HepG2 (cell line): ENCODE measurements around the gene CNOT1. TPM values are rescaled to one million over a fixed set of nuclear protein-coding genes. Genes with fewer than 3 reads are reported as not detected.
A peak's percentile ranks its signal among the peaks of the same experiment; 100 is the strongest.

Source experiments
- ARID2 ChIP-seq: sonication (generic); formaldehyde crosslinking; IDR thresholded peaks from 2 replicates; pipeline ENCODE4 v1.8.1; 2022; ENCODE audit warnings: mild to moderate bottlenecking, missing genetic modification reagents, borderline replicate concordance
- CCAR2 ChIP-seq: fragments of 200-400 bp; formaldehyde crosslinking; optimal IDR thresholded peaks from 2 replicates; pipeline ENCODE3; 2018; ENCODE audit warnings: low read depth, mild to moderate bottlenecking, low read length, moderate library complexity
- CREB1 ChIP-seq, 2 experiments: fragments of 450-650 bp in 1 of 2; IDR thresholded peaks; 2 replicates each; pipeline ENCODE4 v1.6.1; 2016 to 2017; ENCODE audit warnings: control low read depth in 1 of 2, mild to moderate bottlenecking in 1 of 2, missing compliant biosample characterization in 1 of 2, missing genetic modification characterization in 1 of 2
- KAT8 ChIP-seq: IDR thresholded peaks from 2 replicates; pipeline ENCODE4 v1.6.1; 2016; ENCODE audit warnings: missing genetic modification reagents, missing compliant biosample characterization
- KIAA2018 ChIP-seq: sonication (generic); formaldehyde crosslinking; IDR thresholded peaks from 2 replicates; pipeline ENCODE4 v1.5.0; 2020; ENCODE audit warnings: mild to moderate bottlenecking, missing genetic modification reagents, borderline replicate concordance
- MAZ ChIP-seq, 2 experiments: sonication (generic) in 1 of 2; formaldehyde crosslinking in 1 of 2; IDR thresholded peaks; 2 replicates each; pipeline versions ENCODE4 v1.5.0 to v1.6.1; 2012 to 2020; ENCODE audit warnings: low read depth in 2 of 2, mild to moderate bottlenecking in 2 of 2, borderline replicate concordance in 1 of 2, improper control_type of control experiment in 1 of 2, low read length in 1 of 2, missing genetic modification reagents in 1 of 2, moderate library complexity in 1 of 2
- MXD4 ChIP-seq: IDR thresholded peaks from 2 replicates; pipeline ENCODE4 v1.6.1; 2016; ENCODE audit warnings: mild to moderate bottlenecking, missing biosample characterization, missing genetic modification reagents
- NAIF1 ChIP-seq: sonication (generic); formaldehyde crosslinking; IDR thresholded peaks from 2 replicates; pipeline ENCODE4 v1.5.0; 2020; ENCODE audit warnings: mild to moderate bottlenecking, missing genetic modification reagents, borderline replicate concordance
- PLRG1 ChIP-seq: fragments of 450-650 bp; conservative IDR thresholded peaks from 2 replicates; pipeline ENCODE4 v1.6.1; 2016
- RAD21 ChIP-seq: fragments of 450-650 bp; formaldehyde crosslinking; IDR thresholded peaks from 2 replicates; pipeline ENCODE4 v1.5.0; 2020; ENCODE audit warnings: mild to moderate bottlenecking
- RCOR2 ChIP-seq: IDR thresholded peaks from 2 replicates; pipeline ENCODE4 v1.6.1; 2016; ENCODE audit warnings: missing biosample characterization, missing genetic modification reagents
- TCF12 ChIP-seq, 2 experiments: fragments of 450-650 bp in 1 of 2; sonication (generic) in 1 of 2; formaldehyde crosslinking in 1 of 2; IDR thresholded peaks; 2 replicates each; pipeline versions ENCODE4 v1.6.1 to v1.8.0; 2017 to 2022; ENCODE audit warnings: antibody characterized with exemption in 1 of 2, mild to moderate bottlenecking in 1 of 2, missing genetic modification reagents in 1 of 2, moderate library complexity in 1 of 2
- TIGD3 ChIP-seq: sonication (generic); formaldehyde crosslinking; IDR thresholded peaks from 2 replicates; pipeline ENCODE4 v1.5.1; 2020; ENCODE audit warnings: mild to moderate bottlenecking, missing genetic modification reagents, borderline replicate concordance
- ZBTB20 ChIP-seq: sonication (generic); formaldehyde crosslinking; IDR thresholded peaks from 2 replicates; pipeline ENCODE4 v1.8.1; 2023; ENCODE audit warnings: missing genetic modification reagents, low read depth, mild to moderate bottlenecking, borderline replicate concordance
- ZFP36L2 ChIP-seq: sonication (generic); formaldehyde crosslinking; IDR thresholded peaks from 2 replicates; pipeline ENCODE4 v1.4.0; 2020; ENCODE audit warnings: missing genetic modification reagents
- ZNF703 ChIP-seq: sonication (generic); formaldehyde crosslinking; IDR thresholded peaks from 2 replicates; pipeline ENCODE4 v1.5.1; 2020; ENCODE audit warnings: missing genetic modification reagents, mild to moderate bottlenecking, moderate library complexity, borderline replicate concordance
- polyA plus RNA-seq, 8 experiments: library from polyadenylated mRNA; depleted of rRNA in 3 of 8; stranded (reverse) in 7 of 8; unstranded in 1 of 8; fragments of >200 nt; fragmentation: Illumina TruSeq in 4 of 8; extraction: Trizol in 4 of 8; gene quantifications; 2 replicates each; pipeline versions ENCODE4 v1.2.1 to v1.2.3, GENCODE V29; 2011 to 2016; ENCODE audit warnings: low read depth in 4 of 8, missing spikeins in 1 of 8, mixed read lengths in 1 of 8; ENCODE audit not compliant: insufficient read depth in 1 of 8
- total RNA-seq, 5 experiments: library from RNA; depleted of rRNA; stranded (reverse); fragments of >200 nt; fragmentation: Illumina TruSeq; extraction: Trizol; gene quantifications; 2 replicates each; pipeline ENCODE4 v1.2.3, GENCODE V29; 2016; ENCODE audit warnings: low read depth in 1 of 5
- TF ChIP-seq, protein P1 (sequence below): IDR thresholded peaks from 2 replicates; pipeline ENCODE4 v1.6.1; 2012; ENCODE audit warnings: inconsistent platforms
- TF ChIP-seq, protein P2 (sequence below): sonication (generic); formaldehyde crosslinking; IDR thresholded peaks from 2 replicates; pipeline ENCODE4 v1.8.1; 2023; ENCODE audit warnings: missing genetic modification reagents, mild to moderate bottlenecking, borderline replicate concordance

The CNOT1 gene
- total and polyA plus RNA-seq, 2 of the 13 experiments (the other 11 are each of a cell fraction or from before 2014, with no cell fraction given) = 188 to 232 TPM

DNA sequence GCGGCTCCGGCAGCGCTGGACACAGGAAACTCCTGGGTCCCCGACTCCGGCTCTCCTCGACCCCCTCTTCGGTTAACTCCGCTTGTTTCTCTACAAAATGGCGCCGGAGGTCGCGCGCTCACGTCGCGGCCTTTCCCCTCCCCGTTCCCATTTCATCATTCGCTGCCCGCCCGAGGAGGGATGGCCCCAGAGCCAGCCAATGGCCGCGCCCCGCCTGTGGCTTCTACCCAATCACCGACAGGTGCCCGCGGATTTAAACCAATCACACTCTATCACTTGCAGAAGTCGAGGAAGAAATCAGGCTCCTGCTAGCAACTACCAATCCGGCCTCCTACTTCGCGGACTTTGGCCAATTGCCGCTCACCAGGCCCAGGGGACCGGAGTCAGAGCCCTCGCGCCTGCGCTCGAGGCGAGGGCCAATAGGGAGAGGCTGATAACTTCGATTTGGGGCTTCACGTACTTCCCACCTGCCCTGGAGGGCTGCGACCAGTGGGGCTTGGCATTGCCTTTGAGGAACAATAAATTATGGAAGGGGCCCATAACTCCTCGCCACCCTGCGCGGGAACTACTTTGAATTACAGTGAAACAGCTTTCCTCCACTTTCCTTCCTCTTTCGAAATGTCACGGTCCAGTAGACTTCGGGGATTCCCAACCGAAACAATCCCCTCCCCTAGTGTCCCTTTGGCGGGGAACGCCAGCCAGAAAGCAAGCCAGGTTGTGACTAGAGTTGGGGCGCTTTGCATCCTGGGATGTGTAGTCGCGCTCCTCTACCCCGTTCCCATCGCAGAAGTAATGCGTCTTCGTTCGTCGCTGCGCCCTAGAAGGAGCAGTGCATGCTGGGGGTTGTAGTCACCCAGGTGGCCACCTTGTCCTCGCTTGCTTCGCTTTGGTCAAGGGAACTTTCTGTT is at the start of gene CNOT1 (continued):
- peak; percentile 57; the same call in 1 of the 2 replicates for TF ChIP-seq TIGD3 (CRISPR knock-in tag)
- no peak for TF ChIP-seq ZFP36L2 (CRISPR knock-in tag)
- TF ChIP-seq CCAR2 = no peak
- no peak for TF ChIP-seq PLRG1
- peak; percentile 90 for TF ChIP-seq ZBTB20 (CRISPR knock-in tag)
- TF ChIP-seq KAT8 = peak; percentile 92
- TF ChIP-seq KIAA2018 (CRISPR knock-in tag) = no peak
- TF ChIP-seq, protein P1, sequence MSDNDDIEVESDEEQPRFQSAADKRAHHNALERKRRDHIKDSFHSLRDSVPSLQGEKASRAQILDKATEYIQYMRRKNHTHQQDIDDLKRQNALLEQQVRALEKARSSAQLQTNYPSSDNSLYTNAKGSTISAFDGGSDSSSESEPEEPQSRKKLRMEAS = peak; percentile 94
- TF ChIP-seq RAD21 (CRISPR knock-in tag) = peak; percentile 15; the same call in 1 of the 2 replicates
- TF ChIP-seq CREB1 (IDR thresholded peaks at IDR 0.05) = peak; percentile 94
- TF ChIP-seq CREB1 (CRISPR knock-in tag; IDR thresholded peaks at IDR 0.05) = peak; percentile 99
- no peak for TF ChIP-seq TCF12 (IDR thresholded peaks at IDR 0.05)
- TF ChIP-seq TCF12 (CRISPR knock-in tag; IDR thresholded peaks at IDR 0.05) = no peak
- TF ChIP-seq MXD4 = peak; percentile 89
- no peak for TF ChIP-seq RCOR2 (CRISPR knock-in tag)
- no peak for TF ChIP-seq ARID2 (CRISPR knock-in tag)
- peak; percentile 81 for TF ChIP-seq NAIF1 (CRISPR knock-in tag)
- TF ChIP-seq, protein P2, sequence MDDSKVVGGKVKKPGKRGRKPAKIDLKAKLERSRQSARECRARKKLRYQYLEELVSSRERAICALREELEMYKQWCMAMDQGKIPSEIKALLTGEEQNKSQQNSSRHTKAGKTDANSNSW (CRISPR knock-in tag) = no peak
- no peak for TF ChIP-seq ZNF703 (CRISPR knock-in tag)
- TF ChIP-seq MAZ (IDR thresholded peaks at IDR 0.05; ENCODE audit: borderline replicate concordance, low read depth, low read length) = peak; percentile 90
- peak; percentile 71 for TF ChIP-seq MAZ (CRISPR knock-in tag; IDR thresholded peaks at IDR 0.05; ENCODE audit: low read depth)
